ENCODE data around the gene PCDHA7.
A peak's percentile ranks its signal among the peaks of the same experiment; 100 is the strongest.
"Not testable (repeated sequence)": the region's sequence is repeated elsewhere in the genome, so short reads cannot be mapped to it uniquely, and the experiment has no call there.

PCDHA7 gene

GRCh38 chr5:140823475-140823874 lies 10.6 kb upstream of the PCDHA7 start:
- DNase-seq = no peak

- DNase-seq = no peak
Observed at GRCh38 chr5:140827704-140828361, 6.2 kb upstream of the PCDHA7 start, which contains the start of gene PCDHA6. Gene PCDHA6, plus strand, starts transcription at chr5:140827960. Its CDS starts 132 bp downstream, at chr5:140828092.

- no peak for DNase-seq
Observed at GRCh38 chr5:140828362-140828737, 5.7 kb upstream of the PCDHA7 start.

GRCh38 chr5:140829511-140830501 lies 4.3 kb upstream of the PCDHA7 start:
- not testable (repeated sequence) for DNase-seq

GRCh38 chr5:140834439-140835008 lies 455 bp downstream of the PCDHA7 start:
- not testable (repeated sequence) for DNase-seq

GRCh38 chr5:140835622-140836510 lies 1.8 kb downstream of the PCDHA7 start:
- DNase-seq = no peak

GRCh38 chr5:140840978-140841962 lies 7.2 kb downstream of the PCDHA7 start, which contains the start of gene PCDHA8:
Gene PCDHA8, plus strand, starts transcription at chr5:140841187. Its CDS starts 135 bp downstream, at chr5:140841322.
- peak; percentile 2 for DNase-seq

GRCh38 chr5:140842798-140843733 lies 9.0 kb downstream of the PCDHA7 start:
- no peak for DNase-seq

- DNase-seq = not testable (repeated sequence)
Observed at GRCh38 chr5:140848139-140849102, 14.4 kb downstream of the PCDHA7 start, which contains the start of gene PCDHA9. Gene PCDHA9, plus strand, starts transcription at chr5:140848382. Its CDS starts 114 bp downstream, at chr5:140848496.

GRCh38 chr5:140849831-140850634 lies 16.0 kb downstream of the PCDHA7 start:
- not testable (repeated sequence) for DNase-seq

GRCh38 chr5:140855772-140856674 lies 22.0 kb downstream of the PCDHA7 start, which contains the start of gene PCDHA10:
Gene PCDHA10, plus strand, starts transcription at chr5:140855897. Its CDS starts 152 bp downstream, at chr5:140856049.
- no peak for DNase-seq

GRCh38 chr5:140857177-140857986 lies 23.3 kb downstream of the PCDHA7 start:
- DNase-seq = no peak

- no peak for DNase-seq
Observed at GRCh38 chr5:140857987-140858240, 23.8 kb downstream of the PCDHA7 start.

GRCh38 chr5:140862441-140863295 lies 28.6 kb downstream of the PCDHA7 start:
- no peak for DNase-seq
